Measurements from ENCODE around the gene PTPRN2.

The PTPRN2 gene

DNA sequence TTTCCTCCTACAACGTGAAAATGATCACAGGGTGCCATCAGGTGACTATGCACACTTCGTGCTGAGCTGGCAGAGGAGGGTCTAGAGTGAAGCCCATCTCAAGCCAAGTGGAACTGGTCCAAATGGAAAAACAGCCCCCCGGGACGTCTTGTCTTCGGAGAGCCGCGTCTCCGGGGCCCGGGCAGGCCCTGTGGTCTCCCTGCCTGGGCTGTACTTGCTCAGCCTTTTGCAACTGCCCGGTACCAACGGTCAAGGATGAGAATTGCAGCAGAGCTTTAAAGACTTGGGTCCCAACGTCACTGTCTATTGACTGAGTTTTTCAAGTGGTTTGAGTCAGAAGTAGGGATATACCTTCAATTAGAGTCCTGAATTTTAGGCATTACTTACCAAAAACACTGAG, 315.5 kb downstream of the PTPRN2 start:
- no peak overlapping the region for H3K27ac Mint-ChIP-seq
- H3K4me3 Mint-ChIP-seq, result no peak overlapping the region
- peaks cover 0 to 2% of the 10 kb centered on the region in 2 donors for H3K9me3 Mint-ChIP-seq
- ATAC-seq (replicated peaks) (no peak), DNase-seq (no peak)
- no peaks in the 10 kb centered on the region for H3K27me3 Mint-ChIP-seq
- no peaks in the 10 kb centered on the region for H3K4me1 Mint-ChIP-seq (ENCODE audit: low read depth in 2 of 2)
- no peaks in the 10 kb centered on the region for H3K36me3 Mint-ChIP-seq (ENCODE audit: insufficient read depth)

DNA sequence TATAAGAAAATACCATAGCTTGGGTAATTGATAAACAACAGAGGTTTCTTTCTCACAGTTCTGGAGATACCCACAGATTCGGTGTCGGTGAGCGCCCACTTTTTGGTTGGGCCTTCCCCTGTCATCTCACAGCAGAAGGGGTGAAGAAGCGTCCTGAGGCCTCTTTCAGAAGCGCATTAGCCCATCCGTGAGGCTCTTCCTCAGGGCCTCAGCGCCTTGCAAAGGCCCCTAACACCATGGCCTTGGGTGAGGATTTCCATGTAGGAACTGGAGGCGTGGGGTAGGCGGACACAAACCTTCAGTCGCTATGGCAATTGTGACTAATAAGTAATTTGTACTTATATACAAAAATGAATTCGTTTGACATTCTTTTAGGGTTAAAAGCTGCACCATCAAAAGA, 316.0 kb downstream of the PTPRN2 start:
- no peaks in the 10 kb centered on the region for H3K27me3 Mint-ChIP-seq
- H3K9me3 Mint-ChIP-seq, result peaks cover 0 to 2% of the 10 kb centered on the region in 2 donors
- DNase-seq, result no peak
- no peaks in the 10 kb centered on the region for H3K4me1 Mint-ChIP-seq (ENCODE audit: low read depth in 2 of 2)
- no peak for ATAC-seq (replicated peaks)
- H3K27ac Mint-ChIP-seq, result no peak overlapping the region
- H3K4me3 Mint-ChIP-seq, result no peak overlapping the region
- H3K36me3 Mint-ChIP-seq (ENCODE audit: insufficient read depth), result no peaks in the 10 kb centered on the region

DNA sequence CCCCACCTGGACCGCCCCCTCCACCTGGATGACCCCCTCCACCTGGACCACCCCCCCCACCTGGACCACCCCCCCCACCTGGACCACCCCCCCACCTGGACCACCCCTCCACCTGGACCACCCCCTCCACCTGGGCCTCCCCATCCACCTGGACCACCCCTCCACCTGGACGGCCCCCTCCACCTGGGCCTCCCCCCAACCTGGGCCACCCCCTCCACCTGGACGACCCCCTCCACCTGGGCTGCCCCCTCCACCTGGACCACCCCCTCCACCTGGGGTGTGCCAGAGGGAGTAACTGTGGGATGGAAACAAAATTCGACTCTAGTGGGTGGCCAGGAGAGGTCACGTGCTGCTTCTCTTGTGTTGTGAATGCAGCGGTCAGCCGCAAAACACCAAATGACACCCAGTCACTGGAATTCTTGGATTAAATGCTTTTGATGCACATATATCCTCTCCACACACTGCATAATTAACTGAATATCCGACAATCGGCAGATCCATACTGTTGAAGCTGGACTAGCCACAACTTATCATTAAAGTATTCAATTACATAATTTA, 316.7 kb downstream of the PTPRN2 start:
- Mint-ChIP-seq H3K36me3 (ENCODE audit: insufficient read depth) (no peaks in the 10 kb centered on the region), H3K4me3 (no peak overlapping the region), H3K27me3 (no peaks in the 10 kb centered on the region), H3K9me3 (peaks cover 0 to 2% of the 10 kb centered on the region in 2 donors), H3K27ac (no peak overlapping the region), H3K4me1 (ENCODE audit: low read depth in 2 of 2) (no peaks in the 10 kb centered on the region)
- no peak for ATAC-seq (replicated peaks)
- no peak for DNase-seq

DNA sequence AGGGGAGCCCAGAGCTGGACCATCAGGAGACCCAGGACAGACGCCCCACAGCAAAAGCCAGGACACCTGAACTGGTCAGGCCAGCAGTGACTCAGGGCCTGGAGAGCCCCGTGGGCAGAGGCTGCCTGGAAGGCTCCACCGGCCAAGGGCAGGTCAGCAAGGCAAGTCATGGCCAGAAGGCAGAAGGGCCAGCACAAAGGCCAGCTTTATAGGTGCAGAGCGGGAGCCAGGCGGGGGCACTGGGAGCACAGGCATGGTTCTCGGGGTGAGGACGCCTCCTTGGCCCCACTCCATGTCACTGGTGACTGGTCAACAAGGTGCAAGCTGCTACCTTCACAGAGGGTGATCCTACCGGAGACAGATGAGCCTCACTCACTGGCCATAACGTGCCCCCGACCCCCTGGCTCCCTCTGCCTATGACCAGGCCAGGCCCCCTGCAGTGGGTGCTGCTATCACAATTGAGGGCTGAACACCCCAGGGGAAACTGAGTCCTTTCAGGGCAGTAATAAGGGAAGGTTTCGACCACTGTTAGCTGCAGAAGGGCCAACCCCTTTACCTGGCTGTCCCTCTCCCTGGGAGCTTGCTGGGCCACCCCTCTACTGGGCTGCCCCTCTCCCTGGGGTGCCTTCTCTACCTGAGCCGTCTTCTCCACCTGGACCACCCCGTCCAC, 317.4 kb downstream of the PTPRN2 start:
- ATAC-seq (replicated peaks), result no peak
- no peak for DNase-seq

DNA sequence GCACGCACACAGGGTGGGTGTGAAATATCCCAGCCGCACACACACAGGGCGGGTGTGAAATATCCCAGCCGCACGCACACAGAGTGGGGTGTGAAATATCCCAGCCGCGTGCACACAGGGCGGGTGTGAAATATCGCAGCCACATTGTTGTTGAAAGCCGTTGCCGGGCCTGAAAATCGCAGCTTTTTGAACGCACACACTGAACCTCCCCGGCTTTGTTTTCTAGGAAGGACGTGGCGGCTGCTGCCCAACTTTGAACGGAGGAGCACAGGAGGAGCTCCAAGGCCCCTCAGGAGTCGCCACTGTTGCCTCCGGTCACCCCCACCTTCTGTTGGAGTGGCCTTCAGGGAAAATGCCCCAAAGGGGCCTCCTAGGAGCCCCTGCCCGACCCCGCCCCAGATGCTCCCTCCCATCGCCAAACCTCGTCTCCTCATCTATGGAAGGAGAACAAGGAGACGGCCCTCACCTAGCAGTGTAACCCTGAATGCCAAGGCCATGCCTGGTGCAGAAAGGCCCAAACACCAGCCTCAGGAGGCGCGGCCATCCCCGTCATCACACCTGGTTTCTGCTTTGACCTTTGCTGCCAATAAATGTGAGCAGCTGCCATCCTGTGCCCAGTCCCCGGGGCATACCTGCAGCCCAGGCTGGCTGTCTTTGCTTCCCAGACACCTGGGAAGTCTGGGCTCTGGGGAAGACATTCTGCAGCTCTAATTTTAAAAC, 318.6 kb downstream of the PTPRN2 start:
- Mint-ChIP-seq H3K27ac (no peak overlapping the region), H3K27me3 (no peaks in the 10 kb centered on the region), H3K4me3 (no peak overlapping the region), H3K4me1 (ENCODE audit: low read depth in 2 of 2) (no peaks in the 10 kb centered on the region), H3K36me3 (ENCODE audit: insufficient read depth) (no peaks in the 10 kb centered on the region), H3K9me3 (peaks cover 0 to 2% of the 10 kb centered on the region in 2 donors)
- DNase-seq (no peak), ATAC-seq (replicated peaks) (no peak)

More for the DNA sequence above, 317.4 kb downstream of the PTPRN2 start:
- Mint-ChIP-seq H3K4me3 (no peak overlapping the region), H3K27ac (no peak overlapping the region), H3K36me3 (ENCODE audit: insufficient read depth) (no peaks in the 10 kb centered on the region), H3K9me3 (peaks cover 0 to 2% of the 10 kb centered on the region in 2 donors), H3K27me3 (no peaks in the 10 kb centered on the region), H3K4me1 (ENCODE audit: low read depth in 2 of 2) (no peaks in the 10 kb centered on the region)

DNA sequence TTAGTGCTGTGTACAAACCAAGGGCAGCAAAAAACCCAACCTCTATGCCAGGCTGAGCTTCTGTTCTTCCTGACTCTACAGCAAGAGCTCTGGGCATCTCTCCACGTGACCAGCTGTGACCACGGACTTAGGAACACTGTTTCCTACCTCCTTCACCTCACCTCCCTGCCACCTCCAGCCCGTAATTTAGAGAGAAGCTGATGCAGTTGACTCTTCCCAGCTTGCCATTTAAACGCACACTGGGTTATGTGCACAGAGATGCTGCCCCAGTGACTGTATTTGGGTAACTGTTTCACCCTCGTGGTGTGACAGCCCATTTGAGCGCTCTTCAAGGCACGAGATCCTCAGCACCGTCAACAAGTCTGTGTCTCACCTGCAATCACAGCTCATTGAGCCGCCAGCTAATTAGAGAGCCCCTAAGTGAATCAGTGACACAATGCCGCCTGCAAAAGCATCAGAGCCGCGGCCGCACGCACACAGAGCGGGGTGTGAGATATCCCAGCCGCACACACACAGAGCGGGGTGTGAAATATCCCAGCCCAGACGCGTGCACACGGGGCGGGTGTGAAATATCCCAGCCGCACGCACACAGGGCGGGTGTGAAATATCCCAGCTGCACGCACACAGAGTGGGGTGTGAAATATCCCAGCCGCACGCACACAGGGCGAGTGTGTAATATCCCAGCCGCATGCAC, 319.7 kb downstream of the PTPRN2 start:
- peaks cover 0 to 1% of the 10 kb centered on the region in 2 donors for H3K9me3 Mint-ChIP-seq
- no peak overlapping the region for H3K4me3 Mint-ChIP-seq
- DNase-seq (no peak), ATAC-seq (replicated peaks) (no peak)
- H3K27ac Mint-ChIP-seq, result no peak overlapping the region
- no peaks in the 10 kb centered on the region for H3K36me3 Mint-ChIP-seq (ENCODE audit: insufficient read depth)
- H3K4me1 Mint-ChIP-seq (ENCODE audit: low read depth in 2 of 2), result no peaks in the 10 kb centered on the region
- H3K27me3 Mint-ChIP-seq, result no peaks in the 10 kb centered on the region

DNA sequence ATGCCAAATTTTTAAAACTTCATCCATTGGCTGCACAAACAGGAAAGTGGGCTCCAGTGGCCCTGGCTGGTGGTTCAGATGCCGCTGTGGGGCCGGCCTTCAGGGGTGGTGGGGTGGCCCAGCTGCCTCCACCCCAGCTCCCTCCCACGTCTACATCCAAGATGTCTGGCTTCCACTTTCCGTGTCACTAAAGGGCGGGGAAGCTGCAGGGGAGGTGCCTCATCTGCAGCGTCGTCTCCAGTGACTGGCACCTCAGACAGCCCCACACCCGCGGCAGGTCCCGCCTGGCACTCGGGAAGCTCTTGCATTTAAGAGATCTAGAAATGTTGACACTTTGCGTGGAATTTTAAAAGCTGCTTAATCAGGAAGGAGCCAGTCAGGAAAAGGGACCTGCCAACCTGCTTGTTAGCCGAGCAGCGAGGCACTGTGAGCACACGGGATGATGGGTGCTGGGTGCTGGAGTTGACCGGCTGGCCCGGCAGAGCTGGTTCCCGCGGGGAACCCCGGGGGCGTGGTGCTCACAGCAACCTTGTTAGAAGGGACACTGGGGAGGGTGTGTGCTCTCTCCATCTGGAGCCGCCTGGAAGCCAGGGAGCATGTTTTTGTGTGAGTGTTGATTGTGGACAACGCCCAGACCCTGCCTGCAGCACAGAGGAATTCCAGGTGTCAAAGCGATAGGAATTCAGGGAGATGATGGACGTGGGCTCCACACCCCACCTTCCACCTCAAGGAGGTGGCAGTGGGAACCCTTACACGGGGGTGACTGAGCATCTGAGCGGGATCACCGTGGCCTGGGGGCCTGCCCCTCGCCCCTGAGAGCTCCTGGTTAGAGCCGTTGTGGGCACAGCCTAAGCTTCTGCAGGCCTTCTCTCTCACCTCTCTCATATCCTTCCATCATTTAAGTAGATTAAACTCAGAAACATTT, 320.5 kb downstream of the PTPRN2 start:
- H3K4me3 Mint-ChIP-seq, result no peak overlapping the region
- no peak for DNase-seq

DNA sequence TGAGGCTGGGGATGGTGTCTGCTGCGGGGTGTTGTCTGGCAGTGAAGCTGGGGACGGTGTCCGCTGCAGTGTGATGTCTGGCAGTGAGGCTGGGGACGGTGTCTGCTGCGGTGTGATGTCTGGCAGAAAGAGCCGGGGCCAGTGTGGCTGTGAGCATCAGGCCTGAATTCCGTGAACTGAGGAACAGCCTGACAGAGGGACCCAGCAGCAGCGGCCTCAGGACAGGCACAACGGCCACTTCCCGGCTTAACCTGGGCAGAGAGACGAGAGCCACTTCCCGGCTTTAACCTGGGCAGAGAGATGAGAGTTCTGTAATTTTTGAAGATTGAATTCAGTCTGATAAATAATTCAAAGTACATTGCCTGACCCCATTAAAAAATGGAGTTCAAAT, 321.2 kb downstream of the PTPRN2 start:
- Mint-ChIP-seq H3K4me3 (no peak overlapping the region), H3K27ac (no peak overlapping the region), H3K4me1 (ENCODE audit: low read depth in 2 of 2) (no peaks in the 10 kb centered on the region), H3K36me3 (ENCODE audit: insufficient read depth) (no peaks in the 10 kb centered on the region), H3K27me3 (no peaks in the 10 kb centered on the region), H3K9me3 (no peaks in the 10 kb centered on the region)
- no peak for DNase-seq
- ATAC-seq (replicated peaks), result no peak

More for the DNA sequence above, 320.5 kb downstream of the PTPRN2 start:
- Mint-ChIP-seq H3K27ac (no peak overlapping the region), H3K9me3 (no peaks in the 10 kb centered on the region), H3K36me3 (ENCODE audit: insufficient read depth) (no peaks in the 10 kb centered on the region), H3K4me1 (ENCODE audit: low read depth in 2 of 2) (no peaks in the 10 kb centered on the region), H3K27me3 (no peaks in the 10 kb centered on the region)
- no peak for ATAC-seq (replicated peaks)

DNA sequence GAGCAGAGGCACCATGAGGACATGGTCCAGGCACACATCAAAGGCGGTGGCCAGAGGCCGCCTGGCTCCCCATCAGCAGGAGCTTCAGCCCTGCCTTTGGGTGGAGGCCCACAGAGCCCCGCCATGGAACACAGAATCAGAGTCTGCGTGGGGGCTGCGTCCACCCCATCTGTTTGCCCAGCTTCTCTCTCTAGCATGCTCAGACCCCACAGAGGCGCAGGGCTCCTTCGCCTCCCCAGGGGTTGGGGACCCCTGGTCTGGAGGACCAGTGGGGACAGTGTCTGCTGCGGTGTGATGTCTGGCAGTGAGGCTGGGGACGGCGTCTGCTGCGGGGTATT, 321.9 kb downstream of the PTPRN2 start:
- Mint-ChIP-seq H3K27me3 (no peaks in the 10 kb centered on the region), H3K27ac (no peak overlapping the region), H3K4me1 (ENCODE audit: low read depth in 2 of 2) (no peaks in the 10 kb centered on the region), H3K36me3 (ENCODE audit: insufficient read depth) (no peaks in the 10 kb centered on the region), H3K9me3 (no peaks in the 10 kb centered on the region), H3K4me3 (no peak overlapping the region)
- ATAC-seq (replicated peaks) (no peak), DNase-seq (no peak)

DNA sequence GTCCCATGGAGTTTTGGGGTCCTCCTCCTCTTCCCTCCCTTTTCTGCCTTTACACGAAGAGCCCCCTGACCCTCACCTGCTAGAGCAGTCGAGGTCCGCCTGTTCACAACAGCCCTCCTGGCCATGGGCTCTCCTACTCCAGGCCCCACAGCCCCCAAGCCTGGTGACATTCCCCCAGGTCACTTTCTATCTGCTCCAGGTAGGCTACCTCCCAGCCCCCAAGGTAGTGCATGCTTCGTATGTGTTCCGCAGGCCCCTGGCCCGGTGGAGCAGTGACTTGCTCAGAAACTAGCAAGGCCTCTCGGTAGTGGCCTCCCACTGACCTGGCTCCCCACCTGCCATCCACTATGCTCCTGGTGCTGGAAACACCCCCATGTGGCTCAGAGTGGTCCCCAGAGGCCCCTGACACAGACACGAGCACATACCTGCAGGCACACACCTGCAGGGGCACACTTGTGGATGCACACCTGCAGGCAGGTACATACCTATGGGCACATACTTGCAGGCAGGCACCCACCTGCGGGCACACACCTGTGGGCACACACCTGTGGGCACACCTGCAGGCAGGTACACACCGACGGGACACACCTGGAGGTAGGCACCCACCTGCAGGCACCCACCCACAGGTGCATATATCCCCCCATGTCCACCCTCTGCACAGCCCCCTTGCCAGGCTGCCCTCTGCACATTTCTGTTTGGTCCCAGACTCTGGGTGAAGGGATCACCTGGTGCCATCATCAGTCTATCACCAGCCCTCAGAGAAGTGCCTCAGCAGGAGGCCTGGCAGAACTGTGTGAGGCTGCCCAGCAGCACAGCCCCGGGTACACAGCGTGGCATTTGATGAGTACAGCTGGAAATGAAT, 322.5 kb downstream of the PTPRN2 start:
- Mint-ChIP-seq H3K9me3 (no peaks in the 10 kb centered on the region), H3K36me3 (ENCODE audit: insufficient read depth) (no peaks in the 10 kb centered on the region), H3K4me3 (no peak overlapping the region), H3K27me3 (no peaks in the 10 kb centered on the region), H3K4me1 (ENCODE audit: low read depth in 2 of 2) (no peaks in the 10 kb centered on the region), H3K27ac (no peak overlapping the region)
- DNase-seq, result no peak
- no peak for ATAC-seq (replicated peaks)

DNA sequence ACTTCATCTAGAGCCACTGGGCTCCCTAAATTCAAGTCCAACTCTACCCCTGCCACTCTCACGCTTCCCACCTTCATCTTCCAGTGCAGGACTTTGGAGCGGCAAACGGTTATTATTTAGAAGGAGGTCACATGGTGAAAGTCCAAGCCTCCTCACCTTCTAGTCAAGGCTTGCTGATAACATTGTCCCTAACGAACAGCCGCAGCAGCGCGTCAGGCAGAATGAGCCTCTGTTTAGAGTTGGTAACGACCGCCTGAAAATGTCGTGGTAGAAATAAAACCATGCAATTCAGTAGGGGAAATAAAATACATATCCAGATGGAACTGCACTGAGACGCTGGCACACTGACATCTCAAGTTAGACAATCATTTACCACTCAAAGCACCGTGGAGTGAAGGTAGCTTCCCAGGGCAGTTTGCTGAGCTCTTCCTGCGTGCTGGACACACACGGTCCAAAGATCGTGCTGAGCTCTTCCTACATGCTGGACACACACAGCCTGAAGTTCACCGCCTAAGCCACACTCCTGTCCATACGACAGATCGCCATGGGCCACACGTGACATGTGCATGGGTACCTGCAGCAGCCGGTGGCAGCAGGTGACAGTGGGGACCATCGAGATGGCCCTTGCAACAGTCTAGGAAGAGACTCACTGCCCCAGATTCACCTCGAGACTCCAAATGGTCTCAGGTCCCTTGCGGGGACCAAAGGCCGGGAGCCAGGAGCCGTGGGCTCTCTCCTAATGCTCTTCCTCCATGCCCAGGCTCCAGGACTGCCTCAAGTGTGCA, 323.5 kb downstream of the PTPRN2 start:
- DNase-seq (no peak), ATAC-seq (replicated peaks) (no peak)
- no peak overlapping the region for H3K4me3 Mint-ChIP-seq
- H3K9me3 Mint-ChIP-seq, result no peaks in the 10 kb centered on the region
- H3K4me1 Mint-ChIP-seq (ENCODE audit: low read depth in 2 of 2), result no peaks in the 10 kb centered on the region
- no peaks in the 10 kb centered on the region for H3K27me3 Mint-ChIP-seq
- no peaks in the 10 kb centered on the region for H3K36me3 Mint-ChIP-seq (ENCODE audit: insufficient read depth)
- H3K27ac Mint-ChIP-seq, result no peak overlapping the region

All from effector memory CD8-positive, alpha-beta T cell (primary cell).